ENCODE measurements around the gene G2E3.

DNA sequence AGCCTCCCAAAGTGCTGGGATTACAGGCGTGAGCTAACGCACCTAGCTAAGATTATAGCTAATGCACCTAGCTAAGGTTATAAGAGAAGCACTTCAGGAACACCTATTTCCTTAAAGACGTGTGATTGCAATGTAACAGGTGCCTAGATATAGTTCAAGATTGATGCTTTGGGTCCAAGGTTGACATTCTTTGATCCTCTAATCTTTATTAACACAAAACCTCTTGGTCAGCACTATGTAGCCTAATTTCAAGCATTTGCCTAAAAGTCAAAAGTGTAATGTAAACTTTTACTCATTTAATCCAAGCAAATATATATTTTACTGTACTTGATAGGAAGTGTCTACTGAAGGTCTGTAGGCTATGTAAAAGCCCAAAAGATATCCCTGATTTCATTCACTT is 99.7 kb downstream of the G2E3 start:
- no peak for TF ChIP-seq POLR2AphosphoS5 (IDR thresholded peaks at IDR 0.05; ENCODE audit: low read depth, low read length)
- TF ChIP-seq, protein P1, sequence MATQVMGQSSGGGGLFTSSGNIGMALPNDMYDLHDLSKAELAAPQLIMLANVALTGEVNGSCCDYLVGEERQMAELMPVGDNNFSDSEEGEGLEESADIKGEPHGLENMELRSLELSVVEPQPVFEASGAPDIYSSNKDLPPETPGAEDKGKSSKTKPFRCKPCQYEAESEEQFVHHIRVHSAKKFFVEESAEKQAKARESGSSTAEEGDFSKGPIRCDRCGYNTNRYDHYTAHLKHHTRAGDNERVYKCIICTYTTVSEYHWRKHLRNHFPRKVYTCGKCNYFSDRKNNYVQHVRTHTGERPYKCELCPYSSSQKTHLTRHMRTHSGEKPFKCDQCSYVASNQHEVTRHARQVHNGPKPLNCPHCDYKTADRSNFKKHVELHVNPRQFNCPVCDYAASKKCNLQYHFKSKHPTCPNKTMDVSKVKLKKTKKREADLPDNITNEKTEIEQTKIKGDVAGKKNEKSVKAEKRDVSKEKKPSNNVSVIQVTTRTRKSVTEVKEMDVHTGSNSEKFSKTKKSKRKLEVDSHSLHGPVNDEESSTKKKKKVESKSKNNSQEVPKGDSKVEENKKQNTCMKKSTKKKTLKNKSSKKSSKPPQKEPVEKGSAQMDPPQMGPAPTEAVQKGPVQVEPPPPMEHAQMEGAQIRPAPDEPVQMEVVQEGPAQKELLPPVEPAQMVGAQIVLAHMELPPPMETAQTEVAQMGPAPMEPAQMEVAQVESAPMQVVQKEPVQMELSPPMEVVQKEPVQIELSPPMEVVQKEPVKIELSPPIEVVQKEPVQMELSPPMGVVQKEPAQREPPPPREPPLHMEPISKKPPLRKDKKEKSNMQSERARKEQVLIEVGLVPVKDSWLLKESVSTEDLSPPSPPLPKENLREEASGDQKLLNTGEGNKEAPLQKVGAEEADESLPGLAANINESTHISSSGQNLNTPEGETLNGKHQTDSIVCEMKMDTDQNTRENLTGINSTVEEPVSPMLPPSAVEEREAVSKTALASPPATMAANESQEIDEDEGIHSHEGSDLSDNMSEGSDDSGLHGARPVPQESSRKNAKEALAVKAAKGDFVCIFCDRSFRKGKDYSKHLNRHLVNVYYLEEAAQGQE (IDR thresholded peaks at IDR 0.05; ENCODE audit: insufficient read depth in 1 of 2, low read depth in 2 of 2, low read length in 2 of 2), result no peak

All from PFSK-1 (cell line).